Measurements from ENCODE around the gene URB2.
"Not testable (repeated sequence)": the region's sequence is repeated elsewhere in the genome, so short reads cannot be mapped to it uniquely, and the experiment has no call there.

URB2 gene

DNA sequence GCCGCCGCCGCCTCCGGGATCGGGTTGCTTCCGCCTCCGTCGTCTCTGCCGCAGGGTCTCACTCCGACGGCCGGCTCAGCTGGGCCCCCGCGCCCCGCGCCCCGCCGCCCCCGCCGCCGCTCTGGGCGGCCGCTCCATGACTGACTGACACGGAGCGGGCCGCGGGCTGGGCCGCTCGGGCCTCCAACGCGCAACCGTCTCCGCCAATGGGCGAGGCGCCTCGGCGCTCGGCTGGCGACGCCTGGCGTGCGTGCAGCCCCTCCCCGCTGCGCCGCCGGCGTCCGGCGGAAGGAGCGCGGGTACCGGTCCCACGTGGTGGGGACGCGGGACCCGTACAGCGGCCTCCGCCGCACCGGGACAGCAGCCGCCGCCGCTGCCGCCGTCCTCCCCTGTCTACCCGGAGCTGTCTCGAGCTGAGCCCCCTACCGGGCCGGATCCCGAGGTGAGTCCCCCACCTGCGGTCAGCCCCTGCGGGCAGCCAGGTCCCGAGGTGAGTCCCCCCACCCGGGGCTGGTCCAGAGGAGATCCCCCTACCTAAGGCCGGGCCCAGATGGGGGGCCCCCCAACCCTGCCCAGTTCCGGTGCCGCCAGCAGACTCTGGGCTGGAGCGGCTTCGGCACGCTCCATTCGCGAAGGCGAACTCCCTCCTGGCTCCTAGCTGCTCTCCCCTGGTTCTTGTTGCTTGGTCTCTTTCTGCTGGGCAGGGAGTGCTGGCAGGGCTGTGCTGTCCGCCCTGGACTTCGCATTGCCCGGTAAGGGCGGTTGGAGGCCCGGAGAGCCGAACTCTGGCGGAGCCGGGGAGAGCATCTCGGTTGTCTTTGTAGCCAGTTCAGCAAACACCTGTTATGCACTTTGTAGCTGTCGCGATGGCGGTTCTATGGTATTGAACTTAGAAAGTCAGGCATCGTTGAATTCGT, at the start of gene URB2, which contains the start of gene TAF5L:
URB2 (plus strand) TSS at position 333 of the 917 bp plus-strand sequence. CDS start 1,387 bp downstream, outside the sequence.
TAF5L (minus strand) TSS at position 208 of the 917 bp plus-strand sequence. CDS start 11,640 bp downstream, outside the sequence.
- DNase-seq (ENCODE audit: low read depth in 2 of 2): peak; percentile 63 to 72

DNA sequence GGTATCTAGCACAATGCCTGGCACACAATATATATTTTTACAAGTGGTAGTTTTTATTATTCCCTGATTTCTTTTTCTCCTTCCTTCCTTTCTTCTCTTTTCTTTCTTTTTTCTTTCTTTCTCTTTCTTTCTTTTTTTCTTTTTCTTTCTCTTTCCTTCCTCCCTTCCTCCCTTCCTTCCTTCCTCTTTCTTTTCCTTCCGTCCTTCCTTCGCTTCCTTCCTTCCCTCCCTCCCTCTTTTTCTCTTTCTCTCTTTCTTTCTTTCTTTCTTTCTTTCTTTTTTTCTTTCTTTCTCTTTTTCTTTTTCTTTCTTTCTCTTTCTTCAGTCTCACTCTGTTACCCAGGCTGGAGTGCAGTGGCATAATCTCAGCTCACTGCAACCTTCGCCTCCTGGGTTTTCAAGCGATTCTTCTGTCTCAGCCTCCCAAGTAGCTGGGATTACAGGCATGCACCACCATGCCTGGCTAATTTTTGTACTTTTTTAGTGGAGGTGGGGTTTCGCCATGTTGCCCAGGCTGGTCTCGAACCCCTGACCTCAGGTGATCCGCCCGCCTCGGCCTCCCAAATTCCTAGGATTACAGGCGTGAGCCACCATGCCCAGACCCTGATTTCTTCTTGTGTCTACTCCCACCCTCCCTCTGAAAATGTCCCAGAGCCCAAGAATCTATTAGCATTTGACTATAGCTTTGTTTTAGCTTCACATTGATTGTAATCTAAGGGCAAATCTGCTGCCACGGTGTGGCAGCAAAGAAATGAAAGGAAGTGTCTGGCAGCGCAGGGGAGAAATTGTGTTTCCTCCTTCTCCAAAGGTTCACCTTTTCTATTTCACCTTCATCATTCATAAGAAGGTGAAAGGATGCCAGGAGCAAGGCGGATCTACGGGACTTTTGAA, 47.6 kb upstream of the URB2 start:
- DNase-seq (ENCODE audit: low read depth in 2 of 2): no peak

DNA sequence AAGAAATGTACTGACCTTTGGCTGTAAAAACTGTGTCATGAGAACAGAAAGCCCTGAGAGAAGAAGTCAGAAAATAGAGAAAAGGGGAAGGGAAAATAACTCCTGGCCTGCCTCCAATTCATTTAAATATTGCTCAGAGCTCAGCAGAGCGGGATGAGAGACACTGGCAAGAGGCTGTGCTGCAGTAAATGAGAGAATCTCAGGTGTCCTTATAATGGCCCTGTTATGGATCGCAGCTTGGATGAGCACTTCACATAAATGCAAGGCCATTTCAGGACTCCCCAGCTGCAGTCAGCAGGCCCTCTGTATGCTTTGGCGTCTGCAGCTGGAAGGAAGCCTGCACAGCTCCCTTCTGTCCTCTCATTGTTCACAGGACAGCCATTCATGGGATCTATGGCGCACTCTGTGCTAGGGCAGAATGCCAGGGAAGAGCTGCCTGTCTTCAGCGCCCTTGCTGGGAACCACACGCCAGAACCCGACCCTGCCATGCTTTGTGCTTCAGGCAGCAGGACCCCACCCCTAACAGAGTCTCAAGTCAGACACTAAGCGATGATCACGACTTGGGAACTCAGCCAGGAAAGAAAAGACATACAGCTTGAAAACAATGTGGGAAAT, 46.9 kb upstream of the URB2 start:
- DNase-seq (ENCODE audit: low read depth in 2 of 2): no peak

DNA sequence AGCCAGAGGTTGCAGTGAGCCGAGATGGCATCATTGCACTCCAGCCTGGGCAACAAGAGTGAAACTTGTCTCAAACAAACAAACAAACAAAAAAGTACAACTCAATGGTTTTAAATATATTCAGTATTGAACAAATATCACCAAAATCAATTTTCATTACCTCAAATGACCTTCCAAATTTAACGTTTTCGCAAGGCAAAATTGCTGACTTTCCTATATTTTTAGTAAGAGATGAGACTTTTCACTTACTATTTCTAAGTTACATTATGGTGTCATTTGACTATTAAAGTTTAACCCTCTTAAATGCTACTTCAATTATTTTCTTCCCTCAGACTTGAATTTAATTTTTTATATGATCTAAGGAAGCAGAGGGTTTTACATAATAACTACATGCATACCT, 44.6 kb upstream of the URB2 start:
- DNase-seq (ENCODE audit: low read depth in 2 of 2): no peak

DNA sequence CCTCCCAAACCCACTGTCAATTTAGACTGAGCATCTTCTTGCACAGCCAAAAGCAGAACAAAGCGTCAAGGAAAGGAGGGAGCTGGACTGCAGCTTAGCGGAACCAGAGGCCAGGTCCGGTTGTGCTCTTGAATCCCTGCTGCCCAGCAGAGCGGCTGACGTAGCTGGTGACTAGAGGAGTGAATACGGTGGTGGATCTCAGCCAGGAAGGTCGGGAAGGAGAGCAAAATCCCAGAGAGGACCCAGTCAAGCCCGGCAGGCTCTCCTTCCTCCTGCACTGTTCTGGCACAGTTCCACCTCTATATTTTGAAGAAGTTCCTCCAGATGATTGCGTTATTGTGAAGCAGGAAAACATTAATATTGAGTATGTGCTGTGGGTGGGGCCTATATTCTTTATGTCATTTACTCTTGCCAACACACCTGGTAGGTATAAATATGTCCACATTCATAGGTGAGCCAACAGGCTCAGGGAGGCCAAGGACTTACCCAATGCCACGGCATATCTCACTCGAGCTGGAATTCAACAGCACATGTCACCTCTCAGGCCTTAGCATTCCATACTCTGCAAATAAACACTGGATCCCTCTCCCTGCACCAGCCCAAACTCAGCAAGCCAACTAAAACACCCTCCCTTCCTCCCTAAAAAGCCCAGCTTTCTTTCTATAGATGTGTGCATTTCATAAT, 43.9 kb upstream of the URB2 start:
- DNase-seq (ENCODE audit: low read depth in 2 of 2): no peak

DNA sequence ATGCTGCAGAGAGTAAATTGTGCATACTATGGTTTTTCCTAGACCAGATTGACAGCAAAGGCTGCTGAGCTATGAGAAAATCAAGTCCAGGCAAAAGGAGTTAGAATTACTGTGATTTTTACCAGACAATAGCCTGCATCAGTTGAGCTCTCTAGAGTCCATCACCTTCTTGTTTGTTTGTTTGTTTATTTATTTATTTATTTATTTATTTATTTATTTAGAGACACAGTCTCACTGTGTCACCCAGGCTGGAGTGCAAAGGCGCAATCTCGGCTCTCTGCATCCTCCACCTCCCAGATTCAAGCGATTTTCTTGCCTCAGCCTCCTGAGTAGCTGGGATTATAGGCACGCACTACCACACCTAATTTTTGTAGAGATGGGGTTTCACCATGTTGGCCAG, 43.3 kb upstream of the URB2 start:
- no peak for DNase-seq (ENCODE audit: low read depth in 2 of 2)

DNA sequence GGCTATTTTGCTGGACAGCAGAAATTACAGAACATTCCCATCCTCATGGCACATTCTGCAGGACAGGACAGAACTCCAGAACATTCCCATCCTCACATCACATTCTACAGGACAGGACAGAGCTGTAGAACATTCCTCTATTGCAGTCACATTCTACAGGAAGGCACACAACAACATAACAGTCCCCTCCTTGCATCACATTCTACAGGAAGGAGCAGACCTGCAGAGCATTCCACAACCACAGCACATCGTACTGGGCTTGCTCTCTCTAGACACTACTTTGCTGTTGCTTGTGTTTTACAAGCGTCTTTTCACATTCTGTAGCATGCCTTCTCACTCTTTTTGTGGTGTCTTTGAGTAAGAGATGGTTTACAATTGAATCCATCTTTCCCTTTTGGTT, 40.7 kb upstream of the URB2 start:
- DNase-seq (ENCODE audit: low read depth in 2 of 2): no peak

DNA sequence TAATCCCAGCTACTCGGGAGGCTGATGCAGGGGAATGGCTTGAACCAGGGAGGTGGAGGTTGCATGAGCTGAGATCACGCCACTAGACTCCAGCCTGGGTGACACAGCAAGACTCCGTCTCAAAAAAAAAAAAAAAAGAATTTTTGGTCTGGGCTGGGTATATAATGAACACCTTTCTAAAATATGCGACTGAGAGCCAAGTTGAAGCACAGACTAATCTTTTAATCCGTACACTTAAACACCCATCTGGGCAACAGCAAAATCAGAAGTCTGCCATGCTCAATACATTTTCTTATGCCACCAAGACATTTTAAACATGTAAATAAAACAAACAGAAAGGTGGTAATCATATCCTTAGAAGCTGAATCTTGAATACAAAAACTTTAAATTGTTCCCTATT, 35.9 kb upstream of the URB2 start:
- no peak for DNase-seq (ENCODE audit: low read depth in 2 of 2)

DNA sequence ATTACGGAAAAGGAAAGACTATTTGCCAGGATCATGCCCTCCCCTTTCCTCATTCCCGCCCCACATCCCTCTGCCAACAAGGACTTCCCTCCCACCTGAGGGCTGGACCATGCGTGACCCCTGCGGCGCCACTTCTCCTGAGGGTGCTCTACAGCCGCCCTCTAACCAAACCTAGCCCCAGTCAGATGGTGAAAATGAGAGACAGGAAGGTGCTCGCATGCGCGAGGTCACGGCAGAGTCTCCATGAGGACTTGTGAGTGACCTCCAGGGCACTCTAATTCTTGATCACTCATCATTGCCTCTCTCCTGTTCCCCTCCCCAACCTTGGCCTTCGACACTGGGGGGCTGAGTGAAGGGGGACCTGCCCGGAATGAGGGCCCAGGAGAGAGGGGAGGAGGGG, 32.2 kb upstream of the URB2 start:
- no peak for DNase-seq (ENCODE audit: low read depth in 2 of 2)

DNA sequence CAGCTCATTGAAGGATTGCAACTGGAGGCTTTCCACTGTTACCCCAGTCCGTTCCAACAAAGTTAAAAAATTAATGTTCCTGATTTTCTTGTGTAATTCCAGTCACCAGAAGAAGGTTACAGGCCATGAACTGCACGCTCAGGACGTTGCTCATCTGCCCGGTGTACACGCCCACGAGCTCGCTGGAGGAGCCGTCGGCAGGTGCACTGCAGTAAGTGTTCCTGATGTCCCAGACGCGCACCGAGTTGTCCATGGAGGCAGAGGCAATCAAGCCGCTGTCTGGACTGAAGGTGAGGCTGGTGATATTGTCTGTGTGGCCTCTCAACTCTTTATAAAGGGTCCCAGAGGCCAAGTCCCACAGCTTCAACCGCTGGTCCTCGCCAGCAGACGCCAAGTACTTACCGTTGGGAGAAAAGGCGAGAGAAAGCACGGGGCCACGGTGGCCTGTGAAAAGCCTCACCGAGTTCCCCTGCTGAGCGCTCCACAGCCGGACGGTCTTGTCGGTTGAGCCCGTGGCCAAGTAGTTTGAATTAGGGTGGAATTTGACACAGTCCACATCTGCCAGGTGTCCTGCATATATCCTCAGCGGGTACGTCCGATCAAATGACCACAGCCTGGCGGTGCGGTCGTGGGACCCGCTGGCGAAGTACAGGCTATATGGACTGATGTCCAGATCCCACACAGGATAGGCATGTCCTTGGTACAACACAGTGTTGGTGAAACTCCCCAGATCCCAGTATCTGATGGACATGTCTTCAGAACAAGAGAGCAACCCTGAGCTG, 31.6 kb upstream of the URB2 start:
- no peak for DNase-seq (ENCODE audit: low read depth in 2 of 2)

DNA sequence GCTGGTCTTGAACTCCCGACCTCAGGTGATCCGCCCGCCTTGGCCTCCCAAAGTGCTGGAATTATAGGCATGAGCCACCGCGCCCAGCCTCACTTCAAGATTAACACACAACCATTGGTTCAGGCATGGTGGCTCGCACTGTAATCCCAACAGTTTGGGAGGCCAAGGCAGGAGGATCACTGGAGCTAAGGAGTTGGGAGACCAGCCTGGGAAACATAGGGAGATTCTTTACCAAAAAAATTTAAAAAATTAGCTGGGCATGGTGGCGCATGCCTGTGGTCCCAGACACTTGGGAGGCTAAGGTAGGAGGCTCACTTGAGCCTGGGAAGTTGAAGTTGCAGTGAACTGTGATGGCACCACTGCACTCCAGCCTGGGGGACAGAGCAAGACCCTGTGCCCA, 30.2 kb upstream of the URB2 start:
- DNase-seq (ENCODE audit: low read depth in 2 of 2): not testable (repeated sequence)

DNA sequence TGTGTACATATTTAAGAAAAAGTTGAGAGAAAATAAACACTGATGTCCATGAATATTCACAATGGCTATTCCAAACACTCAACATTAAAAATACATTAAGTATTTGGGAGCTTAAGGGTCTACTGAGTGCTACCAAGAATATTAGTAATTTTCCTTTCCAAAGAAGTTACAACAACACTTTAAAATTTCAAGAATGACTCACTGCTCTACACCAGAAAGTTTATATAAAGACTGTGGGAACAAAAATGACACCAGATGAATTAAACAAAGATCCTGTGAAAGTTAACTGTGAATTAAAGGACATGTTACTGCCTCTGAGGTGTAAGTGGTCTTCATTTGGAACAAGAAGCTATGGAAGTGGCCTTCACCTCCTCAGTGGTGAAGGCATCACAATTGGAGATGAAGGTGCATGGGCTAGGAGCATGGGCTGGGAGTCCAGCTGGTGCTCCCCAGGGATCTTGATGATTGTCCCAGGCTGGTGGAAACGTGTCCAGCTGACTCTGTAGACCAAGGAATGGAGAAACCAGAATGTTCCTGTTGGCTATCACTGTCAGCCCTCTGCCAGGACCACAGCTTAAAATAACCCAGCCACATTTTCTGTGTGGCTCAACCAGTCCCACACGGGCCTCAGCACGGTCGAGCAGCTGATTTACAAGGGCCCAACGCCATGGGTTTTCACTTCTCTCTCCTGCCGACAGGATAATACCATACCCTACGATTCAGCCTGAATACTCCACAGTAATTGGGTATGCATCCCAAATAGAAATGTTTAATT, 28.9 kb upstream of the URB2 start:
- DNase-seq (ENCODE audit: low read depth in 2 of 2): no peak

DNA sequence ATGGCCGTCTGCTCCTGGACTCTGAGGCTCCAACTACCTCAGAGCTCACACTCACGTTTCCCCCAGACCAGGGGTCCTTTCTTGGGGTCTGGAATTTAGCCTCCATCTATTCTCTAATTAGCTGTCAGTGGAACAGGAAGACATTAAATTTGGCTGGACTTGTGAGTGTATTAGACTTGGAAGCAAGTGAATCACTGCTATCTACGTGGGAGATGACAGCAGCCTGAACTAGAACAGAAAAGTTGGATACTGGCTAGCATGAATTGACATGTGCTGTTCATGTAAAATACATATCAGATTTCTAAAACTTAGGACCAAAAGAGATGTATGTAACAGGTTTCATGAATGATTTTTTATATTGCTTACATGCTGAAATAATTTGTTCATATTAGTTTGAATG, 28.2 kb upstream of the URB2 start:
- no peak for DNase-seq (ENCODE audit: low read depth in 2 of 2)

DNA sequence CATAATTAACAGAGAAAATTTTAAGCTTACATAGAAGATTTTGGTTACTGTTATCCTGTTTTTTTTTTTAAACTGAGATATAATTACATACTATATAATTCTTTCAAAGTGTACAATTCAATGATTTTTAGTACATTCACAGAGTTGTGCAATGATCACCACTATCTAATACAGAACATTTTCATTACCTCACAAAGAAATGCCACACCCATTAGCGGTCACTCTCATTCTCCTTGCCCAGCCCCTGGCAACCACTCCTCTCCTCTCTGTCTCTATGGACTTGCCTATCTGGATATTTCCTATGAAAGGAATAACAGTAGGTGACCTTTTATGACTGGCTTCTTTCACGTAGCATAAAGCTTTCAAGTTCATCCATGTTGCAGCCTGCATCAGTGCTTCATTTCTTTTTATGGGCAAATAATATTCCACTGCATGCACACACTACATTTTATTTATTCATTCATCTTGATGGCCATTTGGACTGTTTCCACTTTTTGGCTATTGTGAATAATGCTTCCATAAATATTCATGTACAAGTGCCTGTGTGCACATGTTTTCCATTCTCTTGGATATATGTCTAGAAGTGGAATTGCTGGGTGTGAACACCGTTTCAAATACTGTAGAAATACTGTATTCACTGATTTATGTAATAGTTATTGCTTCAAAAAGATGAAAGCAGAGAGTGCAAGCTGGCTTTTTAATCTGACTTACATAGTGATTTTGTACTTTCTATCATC, 26.7 kb upstream of the URB2 start:
- DNase-seq (ENCODE audit: low read depth in 2 of 2): no peak

DNA sequence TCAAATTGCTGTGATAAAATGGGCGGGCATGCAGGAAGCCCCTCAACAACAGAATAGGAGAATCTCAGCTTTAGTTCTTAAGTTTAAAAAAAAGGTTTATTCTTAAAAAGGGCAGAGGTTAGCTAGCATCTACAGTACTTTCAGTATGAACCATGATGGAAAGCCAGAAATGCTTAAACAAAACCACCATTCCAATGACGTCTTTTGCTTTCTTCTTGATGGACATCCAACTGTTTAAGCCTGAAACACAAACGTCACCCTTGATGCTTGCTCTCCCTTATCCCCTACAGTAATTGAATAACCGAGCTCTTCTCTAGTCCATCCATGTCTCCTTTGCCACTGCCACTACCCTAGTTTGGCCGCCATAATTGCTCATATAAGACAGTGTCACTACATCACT, 25.8 kb upstream of the URB2 start:
- DNase-seq (ENCODE audit: low read depth in 2 of 2): no peak

DNA sequence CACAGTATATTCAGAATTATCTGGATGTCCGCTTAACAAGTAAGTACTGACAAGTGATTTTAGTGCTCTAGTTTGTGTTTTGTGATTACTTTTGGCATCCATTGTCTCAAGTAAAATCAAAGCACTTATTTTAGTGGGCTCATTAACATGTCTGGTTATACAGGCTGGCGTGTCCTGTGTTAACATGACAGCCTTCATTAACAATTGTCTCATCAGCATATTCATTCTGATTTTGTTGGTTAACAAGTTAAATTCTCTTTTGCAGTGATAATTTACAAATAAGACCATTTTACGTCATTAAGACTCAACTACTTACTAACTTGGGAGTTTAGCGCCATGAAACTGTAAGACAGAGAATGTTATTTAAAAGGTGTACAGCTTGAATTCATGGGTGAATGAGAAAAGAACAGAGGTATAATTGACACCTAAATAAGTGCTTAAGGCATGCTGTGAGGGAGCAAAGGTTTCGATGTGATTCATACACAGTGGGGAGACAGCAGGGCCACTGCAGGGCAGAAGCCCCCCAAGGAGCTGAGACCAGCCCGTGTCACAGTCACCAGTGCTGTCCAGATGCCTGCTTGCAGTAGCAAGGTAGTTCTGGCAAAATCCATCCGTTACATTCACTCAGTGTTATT, 22.6 kb upstream of the URB2 start:
- DNase-seq (ENCODE audit: low read depth in 2 of 2): no peak

DNA sequence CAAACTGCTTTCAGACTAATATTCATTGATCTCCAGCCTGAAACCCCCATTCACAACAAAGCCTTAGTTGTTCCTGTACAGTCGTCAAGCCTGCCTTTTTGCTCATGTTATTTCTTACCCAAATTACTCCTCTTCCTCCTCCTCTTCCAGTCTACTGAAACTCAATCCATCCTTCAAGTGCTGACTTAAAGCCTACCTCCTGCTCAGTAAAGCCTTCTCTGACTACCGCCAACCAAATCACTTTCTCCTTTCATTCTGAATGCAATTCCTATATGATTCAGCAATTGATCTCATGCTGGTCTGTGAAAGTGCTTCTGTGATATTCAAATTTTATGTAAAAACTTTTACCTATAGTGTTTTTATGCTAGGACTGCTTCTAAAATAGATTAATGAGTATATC, 18.7 kb upstream of the URB2 start:
- DNase-seq (ENCODE audit: low read depth in 2 of 2): no peak

DNA sequence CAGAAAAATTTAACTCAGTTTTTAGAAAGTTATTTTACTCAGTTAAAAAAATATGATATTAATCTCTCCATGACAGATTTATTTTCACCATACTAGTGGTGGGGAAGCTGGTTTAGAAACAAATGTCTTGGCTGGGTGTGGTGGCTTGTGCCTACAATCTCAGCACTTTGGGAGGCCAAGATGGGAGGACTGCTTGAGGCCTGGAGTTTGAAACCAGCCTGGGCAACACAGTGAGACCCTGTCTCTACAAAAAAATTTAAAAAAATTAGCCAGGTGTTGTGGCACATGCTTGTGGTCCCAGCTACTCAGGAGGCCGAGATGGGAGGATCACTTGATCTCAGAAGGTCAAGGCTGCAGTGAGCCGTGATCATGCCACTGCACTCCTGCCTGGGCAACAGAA, 17.5 kb upstream of the URB2 start:
- no peak for DNase-seq (ENCODE audit: low read depth in 2 of 2)

DNA sequence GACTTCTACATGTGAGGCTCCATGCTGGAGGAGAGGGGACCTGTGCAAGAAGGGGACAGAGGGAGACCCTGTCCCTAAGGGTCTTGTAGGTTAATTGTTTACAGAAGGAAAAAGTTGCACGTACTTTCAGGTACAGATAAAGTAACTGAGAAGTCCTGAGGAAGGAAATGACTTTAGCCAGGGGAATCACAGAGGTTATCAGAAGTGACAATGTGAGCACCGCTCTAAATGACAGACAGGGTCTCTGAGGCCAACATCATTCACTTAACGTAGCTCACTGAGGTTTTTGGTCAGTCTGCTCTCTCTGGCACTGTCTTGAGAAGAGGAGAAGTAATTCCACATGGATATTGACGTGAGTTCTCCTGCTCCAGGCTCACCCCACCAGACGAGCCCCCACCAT, 12.1 kb upstream of the URB2 start:
- no peak for DNase-seq (ENCODE audit: low read depth in 2 of 2)
